GM21737 (cell line): ENCODE results near the gene TRMT44.
"Not testable (repeated sequence)": the region's sequence is repeated elsewhere in the genome, so short reads cannot be mapped to it uniquely, and the experiment has no call there.

ENCODE experiments used
- ATAC-seq: cut with Tn5 transposase; IDR thresholded peaks from one replicate; pipeline ENCODE4 v1.9.1; 2021; ENCODE audit warnings: mild to moderate bottlenecking, moderate library complexity; ENCODE audit not compliant: unreplicated experiment

The TRMT44 gene

GRCh38 chr4:8491478-8491877 is 50.9 kb downstream of the TRMT44 start:
- ATAC-seq, result not testable (repeated sequence)

- no peak for ATAC-seq
Observed at GRCh38 chr4:8492174-8492573, 51.6 kb downstream of the TRMT44 start.

- ATAC-seq, result no peak
Observed at GRCh38 chr4:8493484-8493883, 52.9 kb downstream of the TRMT44 start.

GRCh38 chr4:8494218-8494617 is 53.6 kb downstream of the TRMT44 start:
- no peak for ATAC-seq

- ATAC-seq, result no peak
Observed at GRCh38 chr4:8494983-8495548, 54.5 kb downstream of the TRMT44 start.

- ATAC-seq, result no peak
Observed at GRCh38 chr4:8495803-8496202, 55.2 kb downstream of the TRMT44 start.

- no peak for ATAC-seq
Observed at GRCh38 chr4:8497762-8498161, 57.2 kb downstream of the TRMT44 start.

- no peak for ATAC-seq
Observed at GRCh38 chr4:8500966-8501365, 60.4 kb downstream of the TRMT44 start.

GRCh38 chr4:8501781-8502180 is 61.2 kb downstream of the TRMT44 start:
- ATAC-seq, result no peak

GRCh38 chr4:8502371-8502770 is 61.8 kb downstream of the TRMT44 start:
- ATAC-seq, result no peak

- ATAC-seq, result no peak
Observed at GRCh38 chr4:8502836-8503585, 62.4 kb downstream of the TRMT44 start.

- no peak for ATAC-seq
Observed at GRCh38 chr4:8503801-8504200, 63.2 kb downstream of the TRMT44 start.

GRCh38 chr4:8504279-8505007 is 63.9 kb downstream of the TRMT44 start:
- no peak for ATAC-seq

GRCh38 chr4:8505229-8505628 is 64.7 kb downstream of the TRMT44 start:
- ATAC-seq, result no peak

- no peak for ATAC-seq
Observed at GRCh38 chr4:8506006-8506372, 65.4 kb downstream of the TRMT44 start.

GRCh38 chr4:8506373-8507195 is 66.0 kb downstream of the TRMT44 start:
- no peak for ATAC-seq

- no peak for ATAC-seq
Observed at GRCh38 chr4:8507196-8507570, 66.6 kb downstream of the TRMT44 start.

- no peak for ATAC-seq
Observed at GRCh38 chr4:8507624-8508023, 67.0 kb downstream of the TRMT44 start.

- ATAC-seq, result no peak
Observed at GRCh38 chr4:8508266-8508665, 67.7 kb downstream of the TRMT44 start.

- no peak for ATAC-seq
Observed at GRCh38 chr4:8508740-8509139, 68.2 kb downstream of the TRMT44 start.

GRCh38 chr4:8509311-8509950 is 68.9 kb downstream of the TRMT44 start:
- no peak for ATAC-seq
